Pons (tissue), 1 donor: ENCODE measurements around the gene C20orf204.

Experiments
- DNase-seq: peaks from one replicate; pipeline ENCODE4 v3.0.0-alpha.2; 2016; ENCODE audit warnings: low spot score

Gene C20orf204

GRCh38 chr20:64072498-64073063 lies 36.6 kb downstream of the C20orf204 start:
- no peak for DNase-seq

GRCh38 chr20:64073476-64074183 lies 37.6 kb downstream of the C20orf204 start:
- no peak for DNase-seq

- DNase-seq: no peak
Observed at GRCh38 chr20:64074184-64074789, 38.3 kb downstream of the C20orf204 start.

GRCh38 chr20:64074963-64075362 lies 39.0 kb downstream of the C20orf204 start:
- DNase-seq: no peak

- DNase-seq: no peak
Observed at GRCh38 chr20:64075556-64075955, 39.6 kb downstream of the C20orf204 start.

- no peak for DNase-seq
Observed at GRCh38 chr20:64076061-64076997, 40.3 kb downstream of the C20orf204 start.

GRCh38 chr20:64077094-64077493 lies 41.1 kb downstream of the C20orf204 start:
- peak; percentile 52 for DNase-seq

GRCh38 chr20:64077541-64077875 lies 41.5 kb downstream of the C20orf204 start:
- no peak for DNase-seq

- DNase-seq: no peak
Observed at GRCh38 chr20:64077876-64078551, 42.0 kb downstream of the C20orf204 start.

- no peak for DNase-seq
Observed at GRCh38 chr20:64078934-64079272, 42.9 kb downstream of the C20orf204 start.

GRCh38 chr20:64079273-64080012 lies 43.5 kb downstream of the C20orf204 start, which contains the start of gene RGS19:
TSS of gene RGS19 (minus strand) at chr20:64079518. CDS start at chr20:64076886, 2,632 bp downstream.
- peak; percentile 55 for DNase-seq

GRCh38 chr20:64080013-64080812 lies 44.2 kb downstream of the C20orf204 start, which contains the start of gene OPRL1:
TSS of gene OPRL1 (plus strand) at chr20:64080082. CDS start at chr20:64092721, 12,639 bp downstream.
- no peak for DNase-seq

- no peak for DNase-seq
Observed at GRCh38 chr20:64080813-64081623, 45.0 kb downstream of the C20orf204 start.

GRCh38 chr20:64081624-64081964 lies 45.6 kb downstream of the C20orf204 start:
- DNase-seq: no peak

- DNase-seq: no peak
Observed at GRCh38 chr20:64082126-64082731, 46.2 kb downstream of the C20orf204 start.

GRCh38 chr20:64082820-64083377 lies 46.9 kb downstream of the C20orf204 start:
- DNase-seq: no peak

- DNase-seq: no peak
Observed at GRCh38 chr20:64083378-64083803, 47.4 kb downstream of the C20orf204 start.
